Type B pancreatic cell (in vitro differentiated cells): ENCODE data around the gene CENPK. TPM values are rescaled to one million over a fixed set of nuclear protein-coding genes. Genes with fewer than 3 reads are reported as not detected.

Experiments
- DNase-seq: peaks from one replicate; pipeline ENCODE4 v3.0.0; 2021; ENCODE audit warnings: mixed read lengths; ENCODE audit not compliant: unreplicated experiment; ENCODE audit errors: extremely low spot score
- H3K27ac Mint-ChIP-seq: 2 replicates; pipeline ENCODE4 v1.8.0; 2021; ENCODE audit warnings: mild to moderate bottlenecking, mixed read lengths
- H3K27me3 Mint-ChIP-seq: 2 replicates; pipeline ENCODE4 v1.8.0; 2021; ENCODE audit warnings: mixed read lengths
- H3K36me3 Mint-ChIP-seq: 2 replicates; pipeline ENCODE4 v1.8.0; 2021; ENCODE audit warnings: mixed read lengths
- H3K4me1 Mint-ChIP-seq: one replicate; pipeline ENCODE4 v1.8.0; 2021; ENCODE audit warnings: mixed read lengths; ENCODE audit not compliant: unreplicated experiment
- H3K4me3 Mint-ChIP-seq: 2 replicates; pipeline ENCODE4 v1.8.0; 2021; ENCODE audit warnings: mild to moderate bottlenecking, mixed read lengths
- H3K9me3 Mint-ChIP-seq: 2 replicates; pipeline ENCODE4 v1.8.0; 2021; ENCODE audit warnings: mixed read lengths
- CTCF ChIP-seq: fragments of 200-600 bp; sonication (generic); conservative IDR thresholded peaks from 2 replicates; pipeline ENCODE4 v1.5.0; 2021; ENCODE audit warnings: antibody characterized with exemption, mild to moderate bottlenecking
- total RNA-seq: library from RNA; stranded (reverse); gene quantifications from 2 replicates; pipeline ENCODE4 v1.2.1, GENCODE V29; 2021; ENCODE audit warnings: low replicate concordance

Gene CENPK
- total RNA-seq, 1 donor from 2014 or later = 36.9 TPM

DNA sequence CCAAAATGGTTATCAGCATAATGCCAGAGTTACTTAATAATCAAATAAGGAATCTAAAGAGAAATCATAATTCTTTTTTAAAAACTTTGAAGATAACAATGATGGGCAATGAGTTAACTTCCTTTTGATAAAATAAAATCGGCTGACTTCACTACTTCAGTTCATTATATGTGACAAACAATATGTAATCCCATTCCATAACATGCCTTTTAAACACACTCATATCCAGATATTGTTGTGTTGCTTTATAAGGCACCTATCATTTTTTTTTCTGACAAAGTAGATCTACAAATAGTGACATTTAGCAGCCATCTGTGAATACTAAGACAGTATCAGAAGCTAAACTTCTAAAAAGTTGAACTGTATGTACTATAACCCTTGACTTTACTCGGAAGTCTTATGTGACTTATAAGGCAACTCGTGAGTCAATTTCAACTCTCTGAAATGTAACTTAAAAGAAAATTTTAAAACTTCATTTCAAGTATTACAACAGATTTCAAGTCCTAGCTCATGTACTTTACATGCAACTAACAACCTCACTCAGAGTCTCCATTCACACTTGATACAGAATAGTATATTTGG is 88.7 kb downstream of the CENPK start:
- Mint-ChIP-seq H3K9me3 (no peaks in the 10 kb centered on the region), H3K4me1 (no peaks in the 10 kb centered on the region), H3K27me3 (no peaks in the 10 kb centered on the region), H3K36me3 (no peaks in the 10 kb centered on the region), H3K27ac (no peak overlapping the region), H3K4me3 (no peak overlapping the region)
- no peak for TF ChIP-seq CTCF
- no peak for DNase-seq

DNA sequence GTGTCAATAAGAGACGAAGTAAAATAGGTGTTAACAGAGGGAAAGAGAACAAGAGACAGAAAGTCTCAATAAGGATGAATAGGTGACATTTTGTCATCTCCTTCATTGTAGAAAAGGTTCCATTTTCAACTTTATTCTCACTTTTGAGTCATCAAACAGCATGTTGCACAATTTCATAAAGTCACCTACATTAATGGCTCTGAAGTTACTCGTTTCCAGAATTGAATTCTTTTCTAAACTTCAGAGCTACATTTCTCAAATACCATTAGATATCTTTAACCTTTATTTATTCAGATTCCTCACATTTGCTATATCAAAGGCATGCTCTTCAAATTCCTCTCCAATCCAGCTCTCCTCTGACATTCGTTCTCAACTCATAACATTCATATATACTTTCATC is 94.3 kb downstream of the CENPK start:
- H3K27ac Mint-ChIP-seq = no peak overlapping the region

More for the DNA sequence above, 94.3 kb downstream of the CENPK start:
- Mint-ChIP-seq H3K9me3 (no peaks in the 10 kb centered on the region), H3K4me1 (no peaks in the 10 kb centered on the region), H3K36me3 (no peaks in the 10 kb centered on the region), H3K4me3 (no peak overlapping the region), H3K27me3 (no peaks in the 10 kb centered on the region)
- TF ChIP-seq CTCF = no peak
- no peak for DNase-seq

Other genes starting within 250 kb of the CENPK start
- gene ADAMTS6, start 81.2 kb downstream of the CENPK start, total RNA-seq = 3.0 and 4.2 TPM in 2 replicates
- gene PPWD1, start 128 bp upstream of the CENPK start, total RNA-seq = 30.1 and 40.4 TPM in 2 replicates
- 10.8 and 16.4 TPM in 2 replicates for gene TRIM23, start 61.2 kb upstream of the CENPK start, total RNA-seq
- 4.0 and 4.2 TPM in 2 replicates for gene SHLD3, start 61.9 kb upstream of the CENPK start, total RNA-seq
- 13.5 and 18.0 TPM in 2 replicates for gene TRAPPC13, start 61.9 kb upstream of the CENPK start, total RNA-seq
- gene SGTB, start 158.9 kb upstream of the CENPK start, total RNA-seq = 4.9 and 10.2 TPM in 2 replicates
- 44.4 and 47.2 TPM in 2 replicates for gene NLN, start 159.0 kb upstream of the CENPK start, total RNA-seq